HG03521 (cell line): ENCODE results near the gene BMPR1A.
"Not testable (repeated sequence)": the region's sequence is repeated elsewhere in the genome, so short reads cannot be mapped to it uniquely, and the experiment has no call there.

Experiments used
- ATAC-seq: cut with Tn5 transposase; IDR thresholded peaks from one replicate; pipeline ENCODE4 v1.9.1; 2021; ENCODE audit warnings: mild to moderate bottlenecking, moderate library complexity; ENCODE audit not compliant: unreplicated experiment

Gene BMPR1A

GRCh38 chr10:86952697-86953096 lies 196.3 kb downstream of the BMPR1A start:
- ATAC-seq, result not testable (repeated sequence)

- ATAC-seq, result no peak
Measured at GRCh38 chr10:86953747-86954680, 197.6 kb downstream of the BMPR1A start.

- no peak for ATAC-seq
Measured at GRCh38 chr10:86954681-86955500, 198.5 kb downstream of the BMPR1A start.

- no peak for ATAC-seq
Measured at GRCh38 chr10:86955501-86956194, 199.2 kb downstream of the BMPR1A start.

GRCh38 chr10:86956195-86956847 lies 199.9 kb downstream of the BMPR1A start:
- no peak for ATAC-seq

- ATAC-seq, result no peak
Measured at GRCh38 chr10:86956848-86957448, 200.5 kb downstream of the BMPR1A start.

- ATAC-seq, result no peak
Measured at GRCh38 chr10:86957471-86958115, 201.2 kb downstream of the BMPR1A start, which contains the start of gene MMRN2. Gene MMRN2 (minus strand): TSS chr10:86957615. CDS start chr10:86957541, 74 bp downstream.

GRCh38 chr10:86958116-86958900 lies 201.9 kb downstream of the BMPR1A start, which contains the start of gene SNCG:
Gene SNCG (plus strand): TSS chr10:86958599. CDS start chr10:86958698, 99 bp downstream.
- ATAC-seq, result no peak

- ATAC-seq, result no peak
Measured at GRCh38 chr10:86958901-86959736, 202.7 kb downstream of the BMPR1A start.

GRCh38 chr10:86959737-86960002 lies 203.3 kb downstream of the BMPR1A start:
- no peak for ATAC-seq

- peak; percentile 63 for ATAC-seq
Measured at GRCh38 chr10:86960003-86960862, 203.8 kb downstream of the BMPR1A start.

- ATAC-seq, result no peak
Measured at GRCh38 chr10:86960863-86961434, 204.5 kb downstream of the BMPR1A start.

GRCh38 chr10:86961481-86962091 lies 205.2 kb downstream of the BMPR1A start:
- no peak for ATAC-seq

- no peak for ATAC-seq
Measured at GRCh38 chr10:86962136-86962980, 205.9 kb downstream of the BMPR1A start.

- ATAC-seq, result no peak
Measured at GRCh38 chr10:86962981-86963310, 206.5 kb downstream of the BMPR1A start.
